H1 (cell line): Measurements from ENCODE around the gene SAP30L. TPM values are rescaled to one million over a fixed set of nuclear protein-coding genes. Genes with fewer than 3 reads are reported as not detected.

Experiments used
- CTCF ChIA-PET: fragments of 300-600 bp; sonication (Branson Sonifier 250); formaldehyde crosslinking; loops from one replicate; lab custom pipeline; 2021; ENCODE audit not compliant: partially characterized antibody; lab: Charles Lee
- POLR2A ChIA-PET: fragments of 300-600 bp; sonication (Branson Sonifier 250); formaldehyde crosslinking; loops from one replicate; lab custom pipeline; 2021; ENCODE audit warnings: inconsistent platforms; ENCODE audit not compliant: partially characterized antibody; lab: Charles Lee
- DNase-seq, 2 experiments: peaks; one replicate each; pipeline versions ENCODE4 v3.0.0 to v3.0.0-alpha.2; 2010 to 2022; ENCODE audit warnings: low spot score in 2 of 2, low read depth in 1 of 2, mixed read lengths in 1 of 2
- FAIRE-seq: peaks from 2 replicates; lab custom pipeline; 2011; peaks lifted over from hg19 to GRCh38; lab: Jason Lieb, UNC
- H2AFZ ChIP-seq: 2 replicates; pipeline ENCODE4 v1.8.1; 2012; ENCODE audit warnings: low read length, inconsistent platforms
- H2AK5ac ChIP-seq: 2 replicates; pipeline ENCODE4 v1.6.1; 2013; ENCODE audit warnings: low read depth, low read length
- H2BK120ac ChIP-seq: replicated peaks from 2 replicates; pipeline ENCODE3; 2013; ENCODE audit warnings: low read depth, low read length, inconsistent platforms
- H2BK12ac ChIP-seq: 2 replicates; pipeline ENCODE4 v1.6.1; 2013; ENCODE audit warnings: low read depth, low read length
- H2BK15ac ChIP-seq: 2 replicates; pipeline ENCODE4 v1.6.1; 2013; ENCODE audit warnings: low read length
- H2BK20ac ChIP-seq: 2 replicates; pipeline ENCODE4 v1.6.1; 2013; ENCODE audit warnings: low read length
- H2BK5ac ChIP-seq: 2 replicates; pipeline ENCODE4 v1.6.1; 2013; ENCODE audit warnings: low read depth, low read length
- H3K14ac ChIP-seq: 2 replicates; pipeline ENCODE4 v1.6.1; 2013; ENCODE audit warnings: inconsistent platforms; ENCODE audit not compliant: insufficient read length
- H3K18ac ChIP-seq: 2 replicates; pipeline ENCODE4 v1.6.1; 2013; ENCODE audit warnings: low read length; ENCODE audit errors: extremely low read depth
- H3K23ac ChIP-seq: 2 replicates; pipeline ENCODE4 v1.6.1; 2013; ENCODE audit warnings: inconsistent platforms; ENCODE audit not compliant: insufficient read length
- H3K23me2 ChIP-seq: 2 replicates; pipeline ENCODE4 v1.6.1; 2013; ENCODE audit warnings: low read depth, low read length
- H3K27ac ChIP-seq: 2 replicates; pipeline ENCODE4 v1.6.1; 2011; ENCODE audit warnings: low read depth, low read length, inconsistent platforms
- H3K27me3 ChIP-seq, 4 experiments: replicated peaks in 1 of 4; 1 replicate in 1 of 4; 2 replicates in 3 of 4; pipeline versions ENCODE4 v1.6.1 to v1.8.1; 2011 to 2013; ENCODE audit warnings: low read length in 3 of 4, mild to moderate bottlenecking in 3 of 4, inconsistent platforms in 2 of 4, mixed read lengths in 2 of 4, moderate library complexity in 1 of 4; ENCODE audit not compliant: control insufficient read depth in 3 of 4, insufficient read depth in 3 of 4; ENCODE audit errors: extremely low read depth in 1 of 4
- H3K36me3 ChIP-seq, 4 experiments: 2 replicates each; pipeline versions ENCODE4 v1.6.1 to v1.8.1; 2011 to 2013; ENCODE audit warnings: mild to moderate bottlenecking in 4 of 4, low read length in 3 of 4, moderate library complexity in 2 of 4, control low read depth in 1 of 4, inconsistent platforms in 1 of 4; ENCODE audit not compliant: insufficient read depth in 4 of 4, control insufficient read depth in 2 of 4
- H3K4ac ChIP-seq: replicated peaks from 2 replicates; pipeline ENCODE3; 2013; ENCODE audit warnings: low read length, low read depth, mixed read lengths, inconsistent platforms; ENCODE audit not compliant: insufficient read length
- H3K4me1 ChIP-seq, 4 experiments: replicated peaks in 1 of 4; 1 replicate in 1 of 4; 2 replicates in 3 of 4; pipeline versions ENCODE4 v1.6.1 to v1.8.1; 2011 to 2013; ENCODE audit warnings: low read length in 3 of 4, inconsistent platforms in 2 of 4, mixed read lengths in 1 of 4; ENCODE audit not compliant: insufficient read depth in 4 of 4, control insufficient read depth in 3 of 4
- H3K4me2 ChIP-seq, 2 experiments: 2 replicates each; pipeline versions ENCODE4 v1.6.1 to v1.8.1; 2011 to 2013; ENCODE audit warnings: low read depth in 2 of 2, low read length in 2 of 2, control low read depth in 1 of 2, inconsistent platforms in 1 of 2, mild to moderate bottlenecking in 1 of 2; ENCODE audit not compliant: insufficient read depth in 1 of 2
- H3K4me3 ChIP-seq, 4 experiments: fragments of 200-600, 300-600 bp in 1 of 4; sonication (generic), shearing (Covaris generic), sonication (Bioruptor Twin) in 1 of 4; 2 replicates each; pipeline versions ENCODE4 v1.5.1 to v1.8.1; 2011 to 2016; ENCODE audit warnings: low read length in 4 of 4, low read depth in 3 of 4, control low read depth in 2 of 4, inconsistent platforms in 2 of 4, mild to moderate bottlenecking in 2 of 4, mixed read lengths in 1 of 4, moderate library complexity in 1 of 4; ENCODE audit not compliant: insufficient read depth in 2 of 4; ENCODE audit errors: extremely low read depth in 1 of 4
- H3K56ac ChIP-seq: replicated peaks from 2 replicates; pipeline ENCODE3; 2013; ENCODE audit warnings: low read depth, mild to moderate bottlenecking, mixed read lengths, low read length, inconsistent platforms; ENCODE audit not compliant: insufficient read length
- H3K79me1 ChIP-seq: 2 replicates; pipeline ENCODE4 v1.6.1; 2013; ENCODE audit warnings: low read depth, low read length, control low read depth
- H3K79me2 ChIP-seq, 2 experiments: 2 replicates each; pipeline versions ENCODE4 v1.6.1 to v1.8.1; 2012 to 2013; ENCODE audit warnings: low read length in 2 of 2, mild to moderate bottlenecking in 2 of 2, inconsistent platforms in 1 of 2; ENCODE audit not compliant: insufficient read depth in 2 of 2, control insufficient read depth in 1 of 2
- H3K9ac ChIP-seq, 4 experiments: replicated peaks in 1 of 4; 1 replicate in 1 of 4; 2 replicates in 3 of 4; pipeline versions ENCODE4 v1.6.1 to v1.8.1; 2011 to 2013; ENCODE audit warnings: low read depth in 3 of 4, low read length in 3 of 4, control low read depth in 2 of 4, mild to moderate bottlenecking in 2 of 4, moderate library complexity in 2 of 4, inconsistent platforms in 1 of 4; ENCODE audit errors: extremely low read depth in 1 of 4
- H3K9me3 ChIP-seq, 2 experiments: 2 replicates each; pipeline versions ENCODE4 v1.6.1 to v1.8.1; 2012 to 2013; ENCODE audit warnings: mild to moderate bottlenecking in 2 of 2, moderate library complexity in 2 of 2, control low read depth in 1 of 2, inconsistent platforms in 1 of 2, low read depth in 1 of 2, low read length in 1 of 2, mixed read lengths in 1 of 2; ENCODE audit not compliant: insufficient read depth in 2 of 2
- H4K20me1 ChIP-seq, 2 experiments: replicated peaks in 1 of 2; 2 replicates each; pipeline versions ENCODE3 to v1.8.1; 2011 to 2013; ENCODE audit warnings: inconsistent platforms in 2 of 2, low read length in 2 of 2, mild to moderate bottlenecking in 1 of 2; ENCODE audit not compliant: insufficient read depth in 2 of 2, control insufficient read depth in 1 of 2
- H4K5ac ChIP-seq: 2 replicates; pipeline ENCODE4 v1.6.1; 2013; ENCODE audit warnings: low read length, low read depth, mixed read lengths, inconsistent platforms; ENCODE audit not compliant: insufficient read length
- H4K8ac ChIP-seq: 2 replicates; pipeline ENCODE4 v1.8.0; 2013; ENCODE audit warnings: mild to moderate bottlenecking, moderate library complexity, low read length, inconsistent platforms; ENCODE audit not compliant: insufficient read depth; ENCODE audit errors: extremely low read depth
- H4K91ac ChIP-seq: replicated peaks from 2 replicates; pipeline ENCODE3; 2013; ENCODE audit warnings: low read length, mixed read lengths, inconsistent platforms; ENCODE audit not compliant: insufficient read length
- BACH1 ChIP-seq: IDR thresholded peaks from 2 replicates; pipeline ENCODE4 v1.6.1; 2012; ENCODE audit warnings: low read length, improper control_type of control experiment
- CEBPB ChIP-seq: IDR thresholded peaks from 2 replicates; pipeline ENCODE4 v1.6.1; 2012; ENCODE audit warnings: low read depth, low read length
- EGR1 ChIP-seq: IDR thresholded peaks from 2 replicates; pipeline ENCODE4 v1.6.1; 2011; ENCODE audit warnings: low read depth, low read length, borderline replicate concordance
- GTF2F1 ChIP-seq: IDR thresholded peaks from 2 replicates; pipeline ENCODE4 v1.6.1; 2012; ENCODE audit warnings: low read depth, low read length, improper control_type of control experiment, borderline replicate concordance
- MAX ChIP-seq: IDR thresholded peaks from 2 replicates; pipeline ENCODE4 v1.6.1; 2012; ENCODE audit warnings: inconsistent platforms
- RAD21 ChIP-seq, 2 experiments: IDR thresholded peaks in 1 of 2; conservative IDR thresholded peaks in 1 of 2; 2 replicates each; pipeline ENCODE4 v1.6.1; 2011; ENCODE audit warnings: low read depth in 2 of 2, low read length in 2 of 2, improper control_type of control experiment in 1 of 2, inconsistent platforms in 1 of 2, mild to moderate bottlenecking in 1 of 2, moderate library complexity in 1 of 2
- SAP30 ChIP-seq: fragments of 300-600 bp; sonication (generic); IDR thresholded peaks from 2 replicates; pipeline ENCODE4 v1.7.1; 2012; ENCODE audit warnings: low read length, moderate library complexity, mild to moderate bottlenecking, inconsistent platforms; ENCODE audit not compliant: insufficient read depth, insufficient replicate concordance
- SIX5 ChIP-seq: IDR thresholded peaks from 2 replicates; pipeline ENCODE4 v1.6.1; 2011; ENCODE audit warnings: mild to moderate bottlenecking, low read depth, low read length
- SP2 ChIP-seq: IDR thresholded peaks from 2 replicates; pipeline ENCODE4 v1.6.1; 2012; ENCODE audit warnings: mild to moderate bottlenecking, low read length, inconsistent platforms
- SRF ChIP-seq: IDR thresholded peaks from 2 replicates; pipeline ENCODE4 v1.6.1; 2011; ENCODE audit warnings: mild to moderate bottlenecking, low read depth, low read length, moderate library complexity
- WGBS, 2 experiments: shearing (Covaris generic) in 1 of 2; methylation state at CpG; one replicate each; pipeline versions ENCODE4 v1.1.6 to v1.1.7; 2013 to 2015; ENCODE audit warnings: low lambda C conversion rate in 2 of 2, mixed read lengths in 2 of 2, inconsistent platforms in 1 of 2, low coverage in 1 of 2, missing lambda C conversion rate in 1 of 2; ENCODE audit not compliant: insufficient replicate concordance in 2 of 2, insufficient coverage in 1 of 2, insufficient read length in 1 of 2; ENCODE audit errors: extremely low coverage in 1 of 2, missing lambda C conversion rate in 1 of 2; 5-methylcytosine and 5-hydroxymethylcytosine counted together
- polyA plus RNA-seq, 7 experiments: library from polyadenylated mRNA; depleted of rRNA in 3 of 7; stranded (reverse) in 5 of 7; unstranded in 2 of 7; fragments of >200 nt in 5 of 7; fragments of 200-250 nt in 2 of 7; gene quantifications; 1 replicate in 5 of 7; 2 replicates in 1 of 7; 4 replicates in 1 of 7; pipeline versions ENCODE4 v1.2.1 to v1.2.3, GENCODE V29; 2011 to 2013; ENCODE audit warnings: missing spikeins in 2 of 7, mixed read lengths in 2 of 7
- total RNA-seq: library from RNA; stranded (reverse); fragmentation: NEBNext Ultra II Directional; extraction: Animal tissue kit (Norgen Biotek cat#: 25700); gene quantifications from 2 replicates; pipeline ENCODE4 v1.2.1, GENCODE V29; 2021

The SAP30L gene
- total and polyA plus RNA-seq, 2 of the 8 experiments (the other 6 are each of a cell fraction or from before 2014, with no cell fraction given) = 12.2 to 31.5 TPM

GRCh38 chr5:154498591-154498990, 52.8 kb downstream of the SAP30L start:
- no peaks in the 10 kb centered on the region for H3K4me1 ChIP-seq
- no peak overlapping the region for H3K4ac ChIP-seq
- no peak for FAIRE-seq
- 73% methylated on average over 1 of the region's 1 CpG; no CpG with 5 or more reads in 1 of the 2 experiments for WGBS, 2 experiments
- no peaks in the 10 kb centered on the region for H3K9me3 ChIP-seq
- DNase-seq = no peak
- ChIA-PET POLR2A (no interaction called here), CTCF (interaction anchor here (0.6 to 2.6 kb wide), 11 partner anchors 9 to 338 kb away, joined by 3 to 11 read pairs (median 3); no protein-coding TSS in a partner anchor)
- no peak overlapping the region for H2BK5ac ChIP-seq
- no peaks in the 10 kb centered on the region for H3K23me2 ChIP-seq
- H3K79me1 ChIP-seq = no peaks in the 10 kb centered on the region
- H3K4me3 ChIP-seq = no peak overlapping the region
- 0 out of 2 replicates have a peak overlapping the region, but pooled peaks have one; percentile 11 for H2BK15ac ChIP-seq
- no peaks in the 10 kb centered on the region; a peak in 1 of 7 replicates for H3K27me3 ChIP-seq
- no peak overlapping the region for H3K27ac ChIP-seq
- H3K56ac ChIP-seq = no peak overlapping the region
- H2AFZ ChIP-seq = no peak overlapping the region
- H4K91ac ChIP-seq = no peak overlapping the region
- no peak overlapping the region for H3K4me2 ChIP-seq
- no peaks in the 10 kb centered on the region for H3K79me2 ChIP-seq
- no peak overlapping the region for H4K5ac ChIP-seq
- H4K8ac ChIP-seq = no peak overlapping the region
- H3K9ac ChIP-seq = no peak overlapping the region
- no peak for TF ChIP-seq CEBPB
- TF ChIP-seq BACH1 = no peak
- no peak for TF ChIP-seq SP2
- no peak for TF ChIP-seq RAD21 (IDR thresholded peaks at IDR 0.05 in 1 of 2, conservative IDR thresholded peaks at IDR 0.05 in 1 of 2; ENCODE audit: low read depth in 2 of 2, low read length in 2 of 2)
- no peak for TF ChIP-seq SRF
- TF ChIP-seq GTF2F1 = no peak
- TF ChIP-seq EGR1 = no peak
- TF ChIP-seq MAX = no peak
- no peak for TF ChIP-seq SAP30
- no peak for TF ChIP-seq SIX5
- H2BK20ac ChIP-seq = no peak overlapping the region
- H3K14ac ChIP-seq = no peak overlapping the region
- H2AK5ac ChIP-seq = no peak overlapping the region
- H3K36me3 ChIP-seq = no peaks in the 10 kb centered on the region
- no peaks in the 10 kb centered on the region for H4K20me1 ChIP-seq
- 0 out of 2 replicates have a peak overlapping the region, but pooled peaks have one; percentile 14 for H3K18ac ChIP-seq
- H2BK12ac ChIP-seq = no peak overlapping the region
- no peak overlapping the region for H2BK120ac ChIP-seq
- no peak overlapping the region for H3K23ac ChIP-seq
